GM21447 (cell line): ENCODE results near the gene CDKN2C.
"Not testable (repeated sequence)": the region's sequence is repeated elsewhere in the genome, so short reads cannot be mapped to it uniquely, and the experiment has no call there.

Experiments used
- ATAC-seq: cut with Tn5 transposase; IDR thresholded peaks from one replicate; pipeline ENCODE4 v1.9.1; 2021; ENCODE audit not compliant: unreplicated experiment

CDKN2C gene

DNA sequence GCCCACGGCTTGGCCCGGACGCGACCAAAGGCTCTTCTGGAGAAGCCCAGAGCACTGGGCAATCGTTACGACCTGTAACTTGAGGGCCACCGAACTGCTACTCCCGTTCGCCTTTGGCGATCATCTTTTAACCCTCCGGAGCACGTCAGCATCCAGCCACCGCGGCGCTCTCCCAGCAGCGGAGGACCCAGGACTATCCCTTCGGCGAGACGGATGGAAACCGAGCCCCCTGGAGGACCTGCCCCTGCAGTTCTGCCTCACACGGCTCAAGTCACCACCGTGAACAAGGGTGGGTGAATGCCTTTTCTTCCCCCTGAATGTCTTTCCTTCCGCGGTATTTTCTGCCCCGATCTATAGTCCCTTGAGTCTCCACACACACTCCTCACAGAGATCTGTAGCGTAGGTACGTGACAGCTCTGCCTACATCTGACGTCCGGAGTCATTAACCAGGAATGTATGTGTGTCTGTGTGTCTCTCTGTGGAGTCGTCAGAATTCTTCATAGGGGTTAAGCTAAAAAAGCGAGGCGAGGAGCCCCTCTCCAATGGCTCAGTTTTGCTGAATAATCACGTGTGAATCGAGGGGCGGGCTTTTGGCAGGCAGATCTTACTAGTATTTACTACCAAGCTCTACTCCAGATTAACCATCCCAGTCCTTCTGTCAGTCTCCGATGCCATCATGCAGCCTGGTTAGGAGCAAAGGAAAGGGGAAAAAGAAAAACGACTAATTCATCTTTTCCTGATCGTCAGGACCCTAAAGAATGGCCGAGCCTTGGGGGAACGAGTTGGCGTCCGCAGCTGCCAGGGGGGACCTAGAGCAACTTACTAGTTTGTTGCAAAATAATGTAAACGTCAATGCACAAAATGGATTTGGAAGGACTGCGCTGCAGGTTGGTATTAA lies at the start of gene CDKN2C:
TSS of gene CDKN2C (plus strand) at position 635 of the 898 bp plus-strand sequence. CDS start at position 759, 124 bp downstream.
- peak; percentile 32 for ATAC-seq

GRCh38 chr1:50920409-50920808 lies 49.6 kb upstream of the CDKN2C start:
- no peak for ATAC-seq

GRCh38 chr1:50921029-50921428 lies 49.0 kb upstream of the CDKN2C start:
- ATAC-seq, result no peak

DNA sequence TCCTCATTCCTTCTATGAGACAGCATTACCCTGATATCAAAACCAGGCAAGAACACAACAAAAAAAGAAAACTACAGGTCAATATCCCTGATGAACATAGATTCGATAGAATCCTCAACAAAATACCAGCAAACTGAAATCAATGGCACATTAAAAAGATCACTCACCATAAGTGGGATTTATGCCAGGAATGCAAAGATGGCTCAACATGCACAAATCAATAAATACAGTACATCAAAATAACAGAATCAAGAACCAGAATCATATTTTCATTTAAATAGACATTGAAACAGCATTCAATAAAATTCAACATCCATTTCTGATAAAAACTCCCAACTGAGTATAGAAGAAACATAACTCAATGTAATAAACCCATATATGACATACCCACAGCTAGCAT lies 46.5 kb upstream of the CDKN2C start:
- no peak for ATAC-seq

GRCh38 chr1:50929376-50929958 lies 40.6 kb upstream of the CDKN2C start:
- no peak for ATAC-seq

- peak; percentile 83 for ATAC-seq
Measured at GRCh38 chr1:50930193-50930592, 39.9 kb upstream of the CDKN2C start.

DNA sequence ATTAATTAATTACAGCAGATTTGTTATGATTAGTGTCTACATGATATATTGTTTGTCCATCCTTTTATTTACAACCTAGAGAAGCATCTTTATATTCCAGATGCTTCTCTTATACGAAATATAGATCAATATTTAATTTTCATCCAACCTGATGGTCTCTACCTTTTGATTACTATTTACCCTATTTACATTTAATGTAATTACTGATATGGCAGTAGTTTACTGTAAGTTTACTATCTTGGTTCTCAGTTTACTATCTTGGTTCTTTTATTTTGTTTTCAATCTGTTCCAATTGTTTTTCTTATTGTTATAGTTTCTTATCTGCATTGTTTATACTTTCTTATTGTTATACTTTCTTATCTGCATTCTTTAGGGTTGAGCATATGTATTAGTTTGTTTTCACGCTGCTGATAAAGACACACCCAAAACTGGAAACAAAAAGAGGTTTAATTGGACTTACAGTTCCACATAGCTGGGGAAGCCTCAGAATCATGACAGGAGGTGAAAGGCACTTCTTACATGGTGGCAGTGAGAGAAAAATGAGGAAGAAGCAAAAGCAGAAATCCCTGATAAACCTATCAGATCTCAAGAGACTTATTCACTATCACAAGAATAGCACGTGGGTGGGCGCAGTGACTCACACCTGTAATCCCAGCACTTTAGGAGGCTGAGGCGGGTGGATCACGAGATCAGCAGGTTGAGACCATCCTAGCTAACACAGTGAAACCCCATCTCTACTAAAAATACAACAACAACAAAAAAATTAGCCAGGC lies 38.9 kb upstream of the CDKN2C start:
- no peak for ATAC-seq

DNA sequence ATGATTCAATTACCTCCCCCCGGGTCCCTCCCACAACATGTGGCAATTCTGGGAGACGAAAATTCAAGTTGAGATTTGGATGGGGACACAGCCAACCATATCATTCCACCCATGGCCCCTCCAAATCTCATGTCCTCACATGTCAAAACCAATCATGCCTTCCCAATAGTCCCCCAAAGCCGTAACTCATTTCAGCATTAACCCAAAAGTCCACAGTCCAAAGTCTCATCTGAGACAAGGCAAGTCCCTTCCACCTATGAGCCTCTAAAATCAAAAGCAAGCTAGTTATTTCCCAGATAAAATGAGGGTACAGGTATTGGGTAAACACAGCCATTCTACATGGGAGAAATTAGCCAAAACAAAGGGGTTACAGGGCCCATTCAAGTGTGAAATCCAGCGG lies 38.0 kb upstream of the CDKN2C start:
- ATAC-seq, result not testable (repeated sequence)

- not testable (repeated sequence) for ATAC-seq
Measured at GRCh38 chr1:50933770-50934169, 36.3 kb upstream of the CDKN2C start.

- ATAC-seq, result no peak
Measured at GRCh38 chr1:50934838-50935237, 35.2 kb upstream of the CDKN2C start.

DNA sequence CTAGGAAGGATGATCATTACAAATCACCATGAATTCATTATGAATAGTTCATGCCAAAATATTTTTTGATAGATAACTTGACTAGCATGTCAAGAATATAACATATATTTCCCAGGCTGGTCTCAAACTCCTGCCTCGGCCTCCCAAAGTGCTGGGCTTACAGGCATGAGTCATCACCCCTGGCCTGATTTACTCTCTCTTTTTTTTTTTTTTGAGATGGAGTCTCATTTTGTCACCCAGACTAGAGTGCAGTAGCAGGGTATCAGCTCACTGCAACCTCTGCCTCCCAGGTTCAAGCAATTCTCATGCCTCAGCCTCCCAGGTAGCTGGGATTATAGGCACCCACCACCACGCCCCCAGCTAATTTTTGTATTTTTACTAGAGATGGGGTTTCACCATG lies 34.8 kb upstream of the CDKN2C start:
- not testable (repeated sequence) for ATAC-seq

DNA sequence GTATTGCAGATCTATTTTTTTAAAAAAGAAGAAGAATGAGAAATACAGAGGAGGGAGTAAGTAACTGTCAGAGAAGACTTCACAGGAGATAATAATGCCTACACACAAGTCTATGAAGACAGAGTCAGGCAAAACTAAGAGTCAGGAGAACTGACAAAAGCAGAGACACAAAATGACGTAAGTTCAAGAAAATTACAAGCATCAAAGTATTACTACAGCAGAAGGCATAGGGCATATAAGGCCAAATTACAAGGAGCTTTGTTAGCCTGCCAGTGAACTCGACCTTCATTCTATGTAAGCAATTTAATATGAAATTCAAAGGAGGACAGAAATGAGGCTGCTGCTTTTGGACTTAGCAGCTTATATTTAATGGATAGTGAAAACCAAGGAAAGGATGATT lies 33.7 kb upstream of the CDKN2C start:
- ATAC-seq, result no peak

GRCh38 chr1:50940291-50940690 lies 29.8 kb upstream of the CDKN2C start:
- no peak for ATAC-seq

- no peak for ATAC-seq
Measured at GRCh38 chr1:50942334-50942733, 27.7 kb upstream of the CDKN2C start.

DNA sequence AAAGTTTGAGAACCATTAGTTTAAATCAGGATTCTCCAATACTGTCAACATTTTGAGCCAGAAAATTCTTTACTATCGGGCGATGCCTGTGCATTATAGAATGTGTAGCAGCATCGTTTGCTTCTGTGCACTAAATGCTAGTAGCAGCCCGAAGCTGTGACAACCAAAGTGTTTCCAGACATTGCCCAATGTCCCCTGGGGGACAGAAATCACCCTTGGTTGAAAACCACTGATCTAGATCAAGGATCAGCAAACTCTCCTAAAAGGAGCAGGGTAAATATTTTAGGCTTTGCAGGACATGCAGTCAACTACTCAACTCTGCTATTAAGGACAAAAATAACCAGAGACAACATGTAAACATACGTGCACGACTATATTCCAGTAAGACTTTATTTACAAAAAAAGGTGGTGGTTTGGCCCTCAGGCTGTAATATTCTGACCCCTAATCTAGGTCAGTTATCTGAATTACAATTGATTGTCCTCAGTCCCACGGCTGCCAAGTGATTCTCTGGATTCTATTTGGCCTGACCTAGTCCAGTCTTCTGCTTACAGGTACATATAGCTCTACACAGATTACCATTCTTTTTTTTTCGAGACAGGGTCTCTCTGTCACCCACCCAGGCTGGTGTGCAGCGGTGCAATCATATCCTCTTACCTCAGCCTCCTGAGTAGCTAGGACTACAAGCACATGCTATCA lies 20.6 kb upstream of the CDKN2C start:
- ATAC-seq, result no peak

GRCh38 chr1:50950396-50950795 lies 19.6 kb upstream of the CDKN2C start:
- ATAC-seq, result no peak

- ATAC-seq, result not testable (repeated sequence)
Measured at GRCh38 chr1:50952566-50952965, 17.5 kb upstream of the CDKN2C start.

GRCh38 chr1:50955116-50955515 lies 14.9 kb upstream of the CDKN2C start:
- no peak for ATAC-seq

DNA sequence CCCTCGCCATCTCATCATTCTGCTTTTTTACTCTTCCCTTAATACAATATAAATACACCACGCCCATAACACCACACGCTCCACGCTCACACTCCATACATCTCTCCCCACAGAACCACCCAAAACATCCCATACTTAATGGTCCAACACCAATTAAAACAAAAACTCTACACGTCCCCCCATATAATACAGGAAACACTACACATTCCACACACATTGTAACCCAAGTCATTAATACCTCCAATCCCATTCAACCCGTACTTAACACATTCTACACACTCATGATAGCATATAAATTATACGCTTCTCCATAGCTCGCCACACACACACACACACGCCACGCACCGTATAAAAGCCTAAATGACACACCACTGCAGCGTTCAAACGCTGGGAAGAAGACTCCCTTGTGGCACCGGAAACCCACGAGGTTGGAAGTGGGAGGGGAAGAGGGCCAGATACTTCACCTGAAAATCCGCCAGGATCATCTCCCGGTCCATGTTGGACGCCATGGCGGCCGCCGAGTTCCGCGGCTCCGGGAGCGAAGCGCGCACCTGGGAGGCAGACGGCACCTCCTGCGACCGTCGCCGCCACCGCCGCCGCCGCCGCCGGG lies 10.6 kb upstream of the CDKN2C start:
- peak; percentile 9 for ATAC-seq
